ENCODE data around the gene ENPP6. TPM values are rescaled to one million over a fixed set of nuclear protein-coding genes. Genes with fewer than 3 reads are reported as not detected.

ENPP6 gene
- total and polyA plus RNA-seq, 2 of the 13 experiments (the other 11 are each of a cell fraction or from before 2014, with no cell fraction given): not detected

GRCh38 chr4:184198190-184198589 lies 19.5 kb downstream of the ENPP6 start (continued):
- TF ChIP-seq IRX3 (CRISPR knock-in tag; IDR thresholded peaks at IDR 0.05; ENCODE audit: borderline replicate concordance, low read depth) (no peak), ZBTB38 (CRISPR knock-in tag; IDR thresholded peaks at IDR 0.05) (no peak), MTERF4 (CRISPR knock-in tag; IDR thresholded peaks at IDR 0.05) (no peak)

- in situ Hi-C loops (cut with HindIII; ENCODE audit: extremely low pct_ligation_motif_present, low pct_unique_long_range_greater_than_20kb): no loop called here
These were observed 20.1 kb downstream of the ENPP6 start for GRCh38 chr4:184197536-184198082.

More at GRCh38 chr4:184197536-184198082, 20.1 kb downstream of the ENPP6 start:
- no peak for ATAC-seq
- no TSS peak for BruUV-seq (replicated peaks)
- ChIA-PET CTCF (ENCODE audit: low intra/inter-chr PET ratio, low total read pairs) (no interaction called here), POLR2A (no interaction called here)
- Histone ChIP-seq H2AFZ (ENCODE audit: low read length) (no peak overlapping the region), H3K4me1 (ENCODE audit: insufficient read depth, low read length) (no peaks in the 10 kb centered on the region; the same call in 1 of the 2 replicates), H3K9me3 (ENCODE audit: low read length) (no peaks in the 10 kb centered on the region), H3K27ac (ENCODE audit: extremely low read length, insufficient read depth, low read length) (no peak overlapping the region), H4K20me1 (ENCODE audit: insufficient read depth, low read length) (no peaks in the 10 kb centered on the region), H3K79me2 (ENCODE audit: insufficient read depth, low read length) (no peaks in the 10 kb centered on the region), H3K9ac (ENCODE audit: insufficient read depth, low read depth, low read length) (no peak overlapping the region), H3K4me2 (ENCODE audit: low read depth, low read length) (no peak overlapping the region), H3K4me3 (replicated peaks in 1 of 3; ENCODE audit: insufficient read depth in 1 of 3, low read depth in 2 of 3, low read length in 3 of 3) (no peak overlapping the region), H3K36me3 (replicated peaks in 1 of 2; ENCODE audit: control insufficient read depth in 1 of 2, insufficient read depth in 2 of 2, low read length in 2 of 2) (no peaks in the 10 kb centered on the region), H3K27me3 (ENCODE audit: control insufficient read depth in 1 of 2, insufficient read depth in 2 of 2, low read length in 2 of 2) (peaks cover 0 to 10% of the 10 kb centered on the region in 2 experiments; a peak in 1 of 5 replicates)
- no peak for FAIRE-seq
- 75% methylated on average over 3 of the region's 3 CpGs for WGBS (ENCODE audit: low lambda C conversion rate)
- DNase-seq (ENCODE audit: low spot score): no peak
- intact Hi-C loops (cut with micrococcal nuclease; ENCODE audit: unreplicated experiment): no loop called here
- TF ChIP-seq ZNF3 (CRISPR knock-in tag; IDR thresholded peaks at IDR 0.05) (no peak), SKI (IDR thresholded peaks at IDR 0.05; ENCODE audit: partially characterized antibody) (no peak), SATB2 (CRISPR knock-in tag; IDR thresholded peaks at IDR 0.05) (no peak), ZNF468 (CRISPR knock-in tag; IDR thresholded peaks at IDR 0.05) (no peak), ZNF652 (CRISPR knock-in tag; IDR thresholded peaks at IDR 0.05; ENCODE audit: borderline replicate concordance, low read depth) (no peak), ZNF367 (CRISPR knock-in tag; IDR thresholded peaks at IDR 0.05; ENCODE audit: borderline replicate concordance) (no peak), MTERF4 (CRISPR knock-in tag; IDR thresholded peaks at IDR 0.05) (no peak), ATAD3A (CRISPR knock-in tag; IDR thresholded peaks at IDR 0.05) (no peak), CCAR2 (optimal IDR thresholded peaks at IDR 0.05; ENCODE audit: low read depth, low read length) (no peak), RCOR2 (CRISPR knock-in tag; IDR thresholded peaks at IDR 0.05) (no peak), AKAP8 (CRISPR knock-in tag; IDR thresholded peaks at IDR 0.05) (no peak), MBD4 (IDR thresholded peaks at IDR 0.05; ENCODE audit: borderline replicate concordance, low read length) (no peak), MIER3 (CRISPR knock-in tag; IDR thresholded peaks at IDR 0.05; ENCODE audit: borderline replicate concordance) (no peak)

Data from HepG2 (cell line).